GM18873 (cell line): Measurements from ENCODE around the gene MUL1.
"Not testable (repeated sequence)": the region's sequence is repeated elsewhere in the genome, so short reads cannot be mapped to it uniquely, and the experiment has no call there.

Experiments used
- ATAC-seq: cut with Tn5 transposase; IDR thresholded peaks from one replicate; pipeline ENCODE4 v1.9.1; 2021; ENCODE audit warnings: mild to moderate bottlenecking, moderate library complexity, moderate number of reproducible peaks; ENCODE audit not compliant: unreplicated experiment, low FRiP score

Gene MUL1

GRCh38 chr1:20519609-20520262 lies 11.8 kb upstream of the MUL1 start:
- not testable (repeated sequence) for ATAC-seq

- no peak for ATAC-seq
Measured at GRCh38 chr1:20511518-20512428, 3.8 kb upstream of the MUL1 start.

- ATAC-seq, result no peak
Measured at GRCh38 chr1:20508411-20508771, 440 bp upstream of the MUL1 start.

- no peak for ATAC-seq
Measured at GRCh38 chr1:20507248-20507563, 745 bp downstream of the MUL1 start.

GRCh38 chr1:20505488-20505887 lies 2.5 kb downstream of the MUL1 start:
- no peak for ATAC-seq

- ATAC-seq, result no peak
Measured at GRCh38 chr1:20500716-20501115, 7.2 kb downstream of the MUL1 start.

GRCh38 chr1:20499718-20500117 lies 8.2 kb downstream of the MUL1 start:
- no peak for ATAC-seq

GRCh38 chr1:20499105-20499504 lies 8.8 kb downstream of the MUL1 start:
- no peak for ATAC-seq

- no peak for ATAC-seq
Measured at GRCh38 chr1:20498116-20498515, 9.8 kb downstream of the MUL1 start.

GRCh38 chr1:20497506-20497905 lies 10.4 kb downstream of the MUL1 start:
- no peak for ATAC-seq

- ATAC-seq, result not testable (repeated sequence)
Measured at GRCh38 chr1:20496725-20497383, 11.1 kb downstream of the MUL1 start.

GRCh38 chr1:20496241-20496661 lies 11.7 kb downstream of the MUL1 start:
- no peak for ATAC-seq

- no peak for ATAC-seq
Measured at GRCh38 chr1:20495661-20496060, 12.3 kb downstream of the MUL1 start.

- ATAC-seq, result no peak
Measured at GRCh38 chr1:20494609-20495311, 13.2 kb downstream of the MUL1 start.

- no peak for ATAC-seq
Measured at GRCh38 chr1:20493839-20494608, 13.9 kb downstream of the MUL1 start.

- ATAC-seq, result no peak
Measured at GRCh38 chr1:20493309-20493708, 14.6 kb downstream of the MUL1 start.

- ATAC-seq, result no peak
Measured at GRCh38 chr1:20492751-20493150, 15.2 kb downstream of the MUL1 start.

- ATAC-seq, result no peak
Measured at GRCh38 chr1:20491866-20492265, 16.1 kb downstream of the MUL1 start.

- no peak for ATAC-seq
Measured at GRCh38 chr1:20491178-20491577, 16.8 kb downstream of the MUL1 start.

- ATAC-seq, result no peak
Measured at GRCh38 chr1:20487236-20487590, 20.7 kb downstream of the MUL1 start.
